ENCODE results near the gene ZNF888.
"Not testable (repeated sequence)": the region's sequence is repeated elsewhere in the genome, so short reads cannot be mapped to it uniquely, and the experiment has no call there.

Gene ZNF888

DNA sequence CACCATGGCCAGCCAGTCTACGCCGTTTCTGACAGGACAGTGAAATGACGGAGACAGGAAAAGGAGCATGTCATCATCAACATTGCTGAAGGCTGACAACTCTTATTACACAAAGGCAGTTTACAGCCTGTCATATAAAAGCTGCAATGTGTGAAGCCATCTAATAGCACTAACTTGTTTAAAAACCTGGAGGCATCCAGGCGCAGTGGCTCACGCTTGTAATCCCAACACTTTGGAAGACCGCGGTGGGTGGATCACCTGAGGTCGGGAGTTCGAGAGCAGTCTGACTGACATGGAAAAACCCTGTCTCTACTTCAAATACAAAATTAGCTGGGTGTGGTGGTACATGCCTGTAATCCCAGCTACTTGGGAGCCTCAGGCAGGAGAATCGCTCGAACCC is 55.2 kb downstream of the ZNF888 start:
- not testable (repeated sequence) for DNase-seq

DNA sequence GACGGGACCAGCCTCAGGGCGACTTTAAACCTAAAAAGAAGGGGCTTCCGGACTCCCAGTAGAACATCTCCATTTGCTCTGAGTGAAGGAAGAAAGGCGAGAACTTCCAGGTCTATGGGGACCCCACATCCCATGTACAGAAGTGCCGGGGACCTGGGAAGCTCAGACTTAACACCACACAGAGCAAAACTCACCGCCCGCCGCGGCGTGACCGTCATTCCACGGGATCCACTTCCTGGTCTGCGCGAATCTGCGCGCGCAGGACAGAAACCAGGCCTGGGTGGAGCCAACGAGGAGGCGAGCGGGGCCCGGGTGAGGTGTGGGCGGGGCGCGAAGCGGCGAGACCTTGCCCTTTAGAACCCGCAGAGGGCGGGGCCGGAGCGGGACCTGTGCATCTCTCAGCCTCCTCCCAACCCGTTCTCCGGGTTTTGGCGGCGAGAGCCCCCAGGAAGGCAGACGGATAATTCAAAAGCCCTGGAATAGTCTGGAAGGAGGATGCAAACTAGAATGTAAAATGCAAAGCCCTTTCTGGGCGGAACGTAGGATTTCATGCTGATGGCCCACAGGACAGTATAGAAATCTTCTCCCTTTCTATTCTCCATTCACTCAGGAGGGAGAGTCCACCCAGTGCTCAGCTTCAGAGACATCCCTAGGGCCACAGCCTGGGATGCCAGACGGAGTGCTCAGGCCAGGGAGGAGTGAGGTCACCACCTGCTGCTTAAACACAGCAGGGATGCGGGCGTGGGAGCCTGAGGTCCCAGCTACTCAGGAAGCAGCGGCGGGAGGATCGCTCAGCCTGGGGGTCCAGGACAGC is 65.6 kb downstream of the ZNF888 start, which contains the start of gene ZNF468:
TSS of gene ZNF468 (minus strand) at position 242 of the 814 bp plus-strand sequence. CDS start 3,347 bp downstream, outside the sequence.
- not testable (repeated sequence) for DNase-seq

DNA sequence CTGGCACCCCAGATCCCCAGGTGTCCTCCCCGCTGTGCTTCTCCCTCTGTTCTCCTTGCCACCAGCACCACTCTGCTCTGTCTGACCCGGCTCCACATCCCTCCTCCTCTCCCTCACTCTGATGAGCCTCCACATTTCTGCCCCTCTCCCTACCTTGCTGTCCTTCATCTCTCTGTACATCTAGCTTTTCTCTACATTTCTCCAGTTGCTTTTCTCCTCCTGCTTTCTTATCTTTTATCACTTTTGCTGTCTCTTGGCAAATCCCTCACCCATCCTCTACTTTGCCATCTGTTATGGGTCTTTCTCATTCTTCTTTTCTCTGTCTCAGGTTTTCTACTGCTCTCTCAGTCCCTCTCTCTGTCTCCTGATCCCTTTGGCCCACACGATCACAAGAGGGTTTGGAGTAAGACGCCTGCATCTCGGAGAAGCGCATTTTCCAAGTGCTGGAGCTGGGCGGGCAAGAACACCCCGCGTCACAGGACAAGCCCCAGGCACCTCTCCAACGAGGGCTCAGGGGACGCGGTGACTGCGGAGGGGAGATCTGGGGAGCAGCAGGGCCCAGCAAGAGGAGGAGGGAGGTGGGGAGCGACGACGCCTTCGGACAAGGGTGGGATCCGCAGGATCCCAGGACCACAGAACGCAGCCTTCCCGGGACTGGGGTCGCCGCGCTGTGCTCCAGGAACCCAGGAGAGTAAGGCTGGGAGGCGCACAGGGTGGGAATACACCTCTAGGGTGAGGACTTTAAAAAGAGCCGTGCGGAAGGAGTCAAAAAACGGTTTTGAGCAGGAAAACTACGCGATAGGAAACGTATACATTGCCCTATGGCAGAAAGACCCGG is 66.5 kb downstream of the ZNF888 start:
- not testable (repeated sequence) for DNase-seq

All from KG1 (cell line).